ENCODE data around the gene SEZ6L. TPM values are rescaled to one million over a fixed set of nuclear protein-coding genes. Genes with fewer than 3 reads are reported as not detected.

The SEZ6L gene
- total RNA-seq, 1 experiment from 2014 or later, result not detected

DNA sequence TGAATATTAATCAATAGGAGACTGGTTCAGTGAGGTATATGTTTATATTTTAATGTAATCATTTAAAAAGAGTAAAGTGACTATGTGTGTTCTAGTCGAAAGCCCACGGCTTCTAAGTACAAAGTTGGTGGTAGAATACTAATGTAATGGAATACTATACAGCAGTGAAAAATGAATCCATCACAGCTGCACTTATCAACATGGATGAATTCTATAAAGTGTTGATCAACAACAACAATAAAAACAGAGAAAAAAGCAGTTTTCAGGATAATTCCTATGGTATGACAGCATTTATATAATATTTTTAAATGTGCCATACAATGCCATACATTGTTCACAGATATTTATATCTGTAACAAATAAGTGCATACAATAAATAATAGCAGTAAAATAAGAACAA is 114.1 kb downstream of the SEZ6L start:
- CTCF ChIA-PET, result no interaction called here
- no peak overlapping the region for H2AFZ ChIP-seq (ENCODE audit: low read depth, low read length, poor library complexity, severe bottlenecking)
- TF ChIP-seq SIN3A (IDR thresholded peaks at IDR 0.05; ENCODE audit: low read depth) (no peak), ZNF274 (IDR thresholded peaks at IDR 0.05; ENCODE audit: low read depth, low read length) (no peak), ZFX (IDR thresholded peaks at IDR 0.05) (no peak)
- TF ChIP-seq, protein P1, sequence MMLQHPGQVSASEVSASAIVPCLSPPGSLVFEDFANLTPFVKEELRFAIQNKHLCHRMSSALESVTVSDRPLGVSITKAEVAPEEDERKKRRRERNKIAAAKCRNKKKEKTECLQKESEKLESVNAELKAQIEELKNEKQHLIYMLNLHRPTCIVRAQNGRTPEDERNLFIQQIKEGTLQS (IDR thresholded peaks at IDR 0.05), result no peak
- POLR2A ChIA-PET, result no interaction called here
- no peak for DNase-seq (ENCODE audit: low read depth, low spot score)
- H3K9me2 ChIP-seq (ENCODE audit: insufficient read depth), result no peaks in the 10 kb centered on the region
- H3K4me3 ChIP-seq (replicated peaks in 1 of 2; ENCODE audit: low read depth in 1 of 2, low read length in 2 of 2), result no peak overlapping the region
- H3K79me2 ChIP-seq (ENCODE audit: insufficient read depth, low read length), result no peaks in the 10 kb centered on the region
- H3K4me2 ChIP-seq (ENCODE audit: low read length), result no peak overlapping the region
- H3K9ac ChIP-seq (ENCODE audit: low read length), result no peak overlapping the region
- H4K20me1 ChIP-seq (ENCODE audit: insufficient read depth), result no peaks in the 10 kb centered on the region
- no peaks in the 10 kb centered on the region for H3K36me3 ChIP-seq (ENCODE audit: control insufficient read depth in 1 of 2, insufficient read depth in 2 of 2, low read length in 2 of 2)
- BruUV-seq (replicated peaks), result no TSS peak
- H3K4me1 ChIP-seq (ENCODE audit: control insufficient read depth in 1 of 2, insufficient read depth in 2 of 2, low read length in 2 of 2), result no peaks in the 10 kb centered on the region
- RAD21 ChIA-PET (ENCODE audit: low non-redundant PET in 1 of 2, low total read pairs in 2 of 2, uncharacterized antibody in 2 of 2, unreplicated experiment in 2 of 2), result no interaction called here
- H3K27me3 ChIP-seq (ENCODE audit: insufficient read depth, low read length), result peaks cover 52% of the 10 kb centered on the region
- H3K27ac ChIP-seq (ENCODE audit: low read depth, low read length), result no peak overlapping the region
- ATAC-seq, result no peak
- H3K9me3 ChIP-seq (ENCODE audit: control insufficient read depth in 1 of 2, insufficient read depth in 1 of 2, low read depth in 1 of 2, low read length in 2 of 2), result no peaks in the 10 kb centered on the region
- intact Hi-C loops (cut with micrococcal nuclease), result no loop called here

DNA sequence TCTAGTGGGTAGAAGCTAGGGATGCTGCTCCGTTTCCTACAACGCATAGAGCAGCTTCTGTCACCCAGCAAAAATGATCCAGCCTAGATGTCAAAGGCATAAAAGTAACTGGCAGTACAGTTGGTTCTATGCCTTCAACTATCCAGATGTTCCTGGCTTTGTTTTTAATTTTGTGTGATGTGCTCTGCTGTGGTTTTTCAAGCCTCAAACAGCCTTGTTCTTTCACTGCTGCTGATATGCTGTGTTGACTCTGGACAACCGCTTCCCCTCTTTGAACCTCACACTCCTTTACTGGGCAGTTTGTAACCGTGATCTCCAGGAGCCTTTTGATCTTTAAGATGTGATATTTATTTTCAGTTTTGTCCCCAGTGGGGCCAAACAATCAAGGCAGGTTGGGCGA is 116.4 kb downstream of the SEZ6L start:
- H3K9me2 ChIP-seq (ENCODE audit: insufficient read depth), result no peaks in the 10 kb centered on the region
- no peaks in the 10 kb centered on the region for H3K4me1 ChIP-seq (ENCODE audit: control insufficient read depth in 1 of 2, insufficient read depth in 2 of 2, low read length in 2 of 2)
- no peak overlapping the region for H3K4me3 ChIP-seq (replicated peaks in 1 of 2; ENCODE audit: low read depth in 1 of 2, low read length in 2 of 2)
- intact Hi-C loops (cut with micrococcal nuclease), result no loop called here
- BruUV-seq (replicated peaks), result no TSS peak
- ChIA-PET POLR2A (no interaction called here), CTCF (no interaction called here), RAD21 (ENCODE audit: low non-redundant PET in 1 of 2, low total read pairs in 2 of 2, uncharacterized antibody in 2 of 2, unreplicated experiment in 2 of 2) (no interaction called here)
- H2AFZ ChIP-seq (ENCODE audit: low read depth, low read length, poor library complexity, severe bottlenecking), result no peak overlapping the region
- no peak overlapping the region for H3K27ac ChIP-seq (ENCODE audit: low read depth, low read length)
- no peaks in the 10 kb centered on the region for H3K36me3 ChIP-seq (ENCODE audit: control insufficient read depth in 1 of 2, insufficient read depth in 2 of 2, low read length in 2 of 2)
- no peak for ATAC-seq
- H3K4me2 ChIP-seq (ENCODE audit: low read length), result no peak overlapping the region
- no peaks in the 10 kb centered on the region for H4K20me1 ChIP-seq (ENCODE audit: insufficient read depth)
- no peak for DNase-seq (ENCODE audit: low read depth, low spot score)
- H3K79me2 ChIP-seq (ENCODE audit: insufficient read depth, low read length), result no peaks in the 10 kb centered on the region
- H3K9me3 ChIP-seq (ENCODE audit: control insufficient read depth in 1 of 2, insufficient read depth in 1 of 2, low read depth in 1 of 2, low read length in 2 of 2), result no peaks in the 10 kb centered on the region
- no peak overlapping the region for H3K9ac ChIP-seq (ENCODE audit: low read length)
- peaks cover 47% of the 10 kb centered on the region for H3K27me3 ChIP-seq (ENCODE audit: insufficient read depth, low read length)
- TF ChIP-seq, protein P2, sequence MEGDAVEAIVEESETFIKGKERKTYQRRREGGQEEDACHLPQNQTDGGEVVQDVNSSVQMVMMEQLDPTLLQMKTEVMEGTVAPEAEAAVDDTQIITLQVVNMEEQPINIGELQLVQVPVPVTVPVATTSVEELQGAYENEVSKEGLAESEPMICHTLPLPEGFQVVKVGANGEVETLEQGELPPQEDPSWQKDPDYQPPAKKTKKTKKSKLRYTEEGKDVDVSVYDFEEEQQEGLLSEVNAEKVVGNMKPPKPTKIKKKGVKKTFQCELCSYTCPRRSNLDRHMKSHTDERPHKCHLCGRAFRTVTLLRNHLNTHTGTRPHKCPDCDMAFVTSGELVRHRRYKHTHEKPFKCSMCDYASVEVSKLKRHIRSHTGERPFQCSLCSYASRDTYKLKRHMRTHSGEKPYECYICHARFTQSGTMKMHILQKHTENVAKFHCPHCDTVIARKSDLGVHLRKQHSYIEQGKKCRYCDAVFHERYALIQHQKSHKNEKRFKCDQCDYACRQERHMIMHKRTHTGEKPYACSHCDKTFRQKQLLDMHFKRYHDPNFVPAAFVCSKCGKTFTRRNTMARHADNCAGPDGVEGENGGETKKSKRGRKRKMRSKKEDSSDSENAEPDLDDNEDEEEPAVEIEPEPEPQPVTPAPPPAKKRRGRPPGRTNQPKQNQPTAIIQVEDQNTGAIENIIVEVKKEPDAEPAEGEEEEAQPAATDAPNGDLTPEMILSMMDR (IDR thresholded peaks at IDR 0.05 in 2 of 3, conservative IDR thresholded peaks at IDR 0.05 in 1 of 3; ENCODE audit: borderline replicate concordance in 1 of 3, insufficient read depth in 1 of 3, low read depth in 2 of 3, low read length in 2 of 3), result no peak
- TF ChIP-seq EZH2phosphoT487 (IDR thresholded peaks at IDR 0.05; ENCODE audit: borderline replicate concordance) (no peak), CEBPB (IDR thresholded peaks at IDR 0.05; ENCODE audit: low read depth) (no peak), CBX3 (IDR thresholded peaks at IDR 0.05; ENCODE audit: low read depth) (no peak), ELF1 (IDR thresholded peaks at IDR 0.05; ENCODE audit: borderline replicate concordance, low read depth) (no peak), TCF7L2 (IDR thresholded peaks at IDR 0.05; ENCODE audit: borderline replicate concordance, extremely low read depth, insufficient read depth, insufficient read length) (no peak), JUND (IDR thresholded peaks at IDR 0.05) (no peak), SP1 (IDR thresholded peaks at IDR 0.05; ENCODE audit: low read depth) (no peak), SRF (IDR thresholded peaks at IDR 0.05; ENCODE audit: low read depth) (no peak)
- TF ChIP-seq, protein P3, sequence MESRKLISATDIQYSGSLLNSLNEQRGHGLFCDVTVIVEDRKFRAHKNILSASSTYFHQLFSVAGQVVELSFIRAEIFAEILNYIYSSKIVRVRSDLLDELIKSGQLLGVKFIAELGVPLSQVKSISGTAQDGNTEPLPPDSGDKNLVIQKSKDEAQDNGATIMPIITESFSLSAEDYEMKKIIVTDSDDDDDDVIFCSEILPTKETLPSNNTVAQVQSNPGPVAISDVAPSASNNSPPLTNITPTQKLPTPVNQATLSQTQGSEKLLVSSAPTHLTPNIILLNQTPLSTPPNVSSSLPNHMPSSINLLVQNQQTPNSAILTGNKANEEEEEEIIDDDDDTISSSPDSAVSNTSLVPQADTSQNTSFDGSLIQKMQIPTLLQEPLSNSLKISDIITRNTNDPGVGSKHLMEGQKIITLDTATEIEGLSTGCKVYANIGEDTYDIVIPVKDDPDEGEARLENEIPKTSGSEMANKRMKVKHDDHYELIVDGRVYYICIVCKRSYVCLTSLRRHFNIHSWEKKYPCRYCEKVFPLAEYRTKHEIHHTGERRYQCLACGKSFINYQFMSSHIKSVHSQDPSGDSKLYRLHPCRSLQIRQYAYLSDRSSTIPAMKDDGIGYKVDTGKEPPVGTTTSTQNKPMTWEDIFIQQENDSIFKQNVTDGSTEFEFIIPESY (IDR thresholded peaks at IDR 0.05; ENCODE audit: extremely low read depth, insufficient replicate concordance, low read length), result no peak
- TF ChIP-seq, protein P4, sequence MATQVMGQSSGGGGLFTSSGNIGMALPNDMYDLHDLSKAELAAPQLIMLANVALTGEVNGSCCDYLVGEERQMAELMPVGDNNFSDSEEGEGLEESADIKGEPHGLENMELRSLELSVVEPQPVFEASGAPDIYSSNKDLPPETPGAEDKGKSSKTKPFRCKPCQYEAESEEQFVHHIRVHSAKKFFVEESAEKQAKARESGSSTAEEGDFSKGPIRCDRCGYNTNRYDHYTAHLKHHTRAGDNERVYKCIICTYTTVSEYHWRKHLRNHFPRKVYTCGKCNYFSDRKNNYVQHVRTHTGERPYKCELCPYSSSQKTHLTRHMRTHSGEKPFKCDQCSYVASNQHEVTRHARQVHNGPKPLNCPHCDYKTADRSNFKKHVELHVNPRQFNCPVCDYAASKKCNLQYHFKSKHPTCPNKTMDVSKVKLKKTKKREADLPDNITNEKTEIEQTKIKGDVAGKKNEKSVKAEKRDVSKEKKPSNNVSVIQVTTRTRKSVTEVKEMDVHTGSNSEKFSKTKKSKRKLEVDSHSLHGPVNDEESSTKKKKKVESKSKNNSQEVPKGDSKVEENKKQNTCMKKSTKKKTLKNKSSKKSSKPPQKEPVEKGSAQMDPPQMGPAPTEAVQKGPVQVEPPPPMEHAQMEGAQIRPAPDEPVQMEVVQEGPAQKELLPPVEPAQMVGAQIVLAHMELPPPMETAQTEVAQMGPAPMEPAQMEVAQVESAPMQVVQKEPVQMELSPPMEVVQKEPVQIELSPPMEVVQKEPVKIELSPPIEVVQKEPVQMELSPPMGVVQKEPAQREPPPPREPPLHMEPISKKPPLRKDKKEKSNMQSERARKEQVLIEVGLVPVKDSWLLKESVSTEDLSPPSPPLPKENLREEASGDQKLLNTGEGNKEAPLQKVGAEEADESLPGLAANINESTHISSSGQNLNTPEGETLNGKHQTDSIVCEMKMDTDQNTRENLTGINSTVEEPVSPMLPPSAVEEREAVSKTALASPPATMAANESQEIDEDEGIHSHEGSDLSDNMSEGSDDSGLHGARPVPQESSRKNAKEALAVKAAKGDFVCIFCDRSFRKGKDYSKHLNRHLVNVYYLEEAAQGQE (IDR thresholded peaks at IDR 0.05; ENCODE audit: low read depth), result no peak

Data from HCT116 (cell line).